NK-92 (cell line): ENCODE measurements around the gene RSAD2.

Source experiments
- DNase-seq: peaks from one replicate; lab custom pipeline; 2025; ENCODE audit not compliant: unreplicated experiment; lab: John Stamatoyannopoulos, UW

RSAD2 gene

DNA sequence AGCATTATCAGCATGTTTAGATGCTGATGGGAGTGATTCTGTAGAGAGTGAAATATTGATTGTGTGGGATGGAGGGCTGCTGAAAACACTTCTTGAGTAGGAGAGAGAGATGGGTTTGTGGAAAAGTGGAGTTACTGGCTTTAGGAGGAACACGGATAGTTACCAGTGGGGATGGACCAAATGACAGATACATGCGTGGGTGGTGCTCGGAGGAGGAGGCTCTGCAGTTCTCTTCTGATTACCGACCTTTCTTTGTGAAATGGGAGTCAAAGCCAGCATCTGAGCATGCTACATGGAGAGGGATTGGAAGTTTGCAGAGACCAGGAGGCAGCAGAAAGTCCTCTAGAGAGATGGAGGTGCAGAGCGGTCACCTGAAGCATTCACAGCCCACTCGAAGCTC lies 65.9 kb downstream of the RSAD2 start:
- DNase-seq, result no peak

DNA sequence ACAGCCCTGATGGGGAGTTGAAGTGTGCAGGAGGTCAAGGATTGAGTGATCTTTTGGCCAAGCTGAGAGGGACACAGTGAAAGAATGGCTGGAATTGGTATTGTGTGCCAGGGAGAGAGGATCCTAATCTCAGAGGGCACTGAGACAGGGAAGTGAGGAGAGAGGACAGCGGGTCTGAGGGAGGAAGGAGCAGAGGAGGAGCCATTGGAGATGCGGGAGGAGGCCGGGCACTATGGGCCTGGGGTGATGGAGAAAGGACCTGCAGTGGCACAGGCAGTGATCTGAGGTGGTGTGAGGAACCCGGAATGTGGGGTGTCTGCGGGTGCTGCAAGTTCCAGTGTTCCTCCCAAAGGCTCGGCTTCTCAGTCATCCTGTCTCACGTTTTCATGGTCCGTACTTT lies 66.4 kb downstream of the RSAD2 start:
- no peak for DNase-seq

DNA sequence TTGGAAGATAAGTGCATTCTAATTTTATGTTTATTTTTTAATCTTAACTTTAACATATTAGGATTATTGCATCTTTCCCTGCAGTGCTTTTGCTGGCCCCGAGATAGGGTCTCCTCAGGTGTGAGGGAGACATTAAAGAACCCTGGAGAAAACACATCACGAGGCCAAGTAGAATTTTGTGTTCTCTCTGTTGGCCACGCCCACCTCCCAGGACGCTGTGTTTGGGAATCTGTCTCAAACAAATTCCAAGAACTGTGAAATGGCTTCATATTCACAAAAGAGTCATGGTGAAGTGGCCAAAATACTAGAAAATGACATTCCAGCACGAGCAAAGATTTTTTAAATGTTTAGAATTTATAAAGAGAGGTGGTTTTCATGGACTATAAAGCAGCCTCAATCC lies 67.0 kb downstream of the RSAD2 start:
- DNase-seq, result no peak

DNA sequence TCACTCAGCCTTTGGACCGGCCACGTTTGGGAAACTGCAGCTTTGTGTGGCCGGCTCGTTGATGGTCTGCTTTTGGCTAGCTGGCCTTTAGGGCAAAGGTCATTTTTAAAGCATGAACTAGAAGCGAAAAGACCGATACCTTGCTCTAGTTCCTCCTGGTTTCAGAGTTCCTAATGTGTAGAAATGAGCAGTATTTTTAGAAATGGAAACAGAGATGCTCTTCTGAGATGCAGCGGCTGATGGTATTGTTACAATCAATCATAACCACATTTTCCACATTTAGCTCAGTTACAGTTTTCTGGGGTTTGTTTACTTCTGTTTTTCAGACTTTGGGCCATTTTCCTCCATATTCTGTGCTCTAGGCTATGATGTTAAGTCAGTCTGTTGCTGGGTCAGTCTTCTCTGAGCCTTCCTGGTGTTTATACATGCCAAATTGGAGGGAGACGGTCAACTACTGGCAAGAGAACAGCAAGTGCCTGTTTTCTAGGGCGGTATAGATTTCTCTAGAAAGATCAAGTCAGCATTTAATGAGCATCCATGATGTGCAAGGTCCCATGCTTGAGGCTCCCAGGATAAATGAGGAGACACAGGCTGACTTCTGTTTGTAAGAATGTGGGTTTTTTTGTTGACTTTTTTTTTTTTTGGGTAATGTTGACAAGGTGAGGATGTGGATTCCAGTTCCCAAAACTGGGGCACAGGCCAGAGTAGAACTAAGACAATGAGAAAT lies 67.7 kb downstream of the RSAD2 start:
- DNase-seq, result no peak

DNA sequence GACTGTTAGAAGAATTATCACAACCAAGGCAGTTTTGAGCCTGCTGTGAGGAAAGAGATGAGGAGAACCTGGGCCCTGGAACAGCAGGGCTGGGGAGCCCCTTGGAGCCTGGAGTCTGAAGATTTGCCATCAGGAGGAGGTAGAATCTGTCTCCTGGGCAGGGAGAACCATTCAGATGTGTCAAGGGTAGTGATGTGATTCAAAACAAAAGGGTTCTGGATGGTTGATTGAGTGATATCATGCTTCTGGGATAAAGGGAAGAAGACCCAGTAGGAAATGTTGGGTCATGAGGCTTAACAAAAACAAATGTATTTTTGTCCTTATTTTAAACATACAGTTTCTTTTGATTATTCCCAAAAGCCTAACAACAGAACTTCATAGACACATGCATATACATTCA lies 68.2 kb downstream of the RSAD2 start:
- DNase-seq, result no peak

DNA sequence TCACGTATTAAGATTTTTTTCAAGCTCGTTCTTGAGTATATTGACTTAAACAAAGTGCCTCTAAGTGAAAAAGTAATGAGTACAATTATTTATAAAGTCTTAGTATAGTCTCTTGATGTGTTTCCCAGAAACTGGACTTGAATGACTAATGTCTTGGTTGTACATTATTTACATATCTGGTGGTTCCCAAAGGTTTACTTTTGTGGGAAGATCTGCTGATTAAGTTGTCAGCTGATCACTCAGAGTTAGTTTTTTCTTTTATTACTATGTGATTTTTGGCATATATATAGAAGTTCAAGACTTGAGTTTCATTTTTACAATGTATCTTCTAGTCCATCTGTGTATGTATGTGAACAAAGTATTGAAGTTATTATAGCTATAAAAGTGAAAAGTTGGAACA lies 69.1 kb downstream of the RSAD2 start:
- DNase-seq, result no peak
